DND-41 (cell line): Measurements from ENCODE around the gene LGR6.

Source experiments
- ATAC-seq: fragments of 200-7000 bp; cut with Tn5 transposase; 3 replicates; pipeline ENCODE4 v1.9.1; 2021; ENCODE audit warnings: low read depth; ENCODE audit not compliant: insufficient read depth
- DNase-seq: peaks from one replicate; pipeline ENCODE4 v3.0.0-alpha.2; 2020
- H2AFZ ChIP-seq: 2 replicates; pipeline ENCODE4 v1.6.0; 2012; ENCODE audit warnings: low read depth, low read length
- H3K27ac ChIP-seq: 2 replicates; pipeline ENCODE4 v1.5.1; 2012; ENCODE audit warnings: low read length, inconsistent platforms
- H3K27me3 ChIP-seq: fragments of 200-600 bp; sonication (generic); 2 replicates; pipeline ENCODE4 v1.6.0; 2012; ENCODE audit warnings: low read length, mild to moderate bottlenecking, inconsistent platforms; ENCODE audit not compliant: insufficient read depth, poor library complexity
- H3K36me3 ChIP-seq: 2 replicates; pipeline ENCODE4 v1.5.1; 2012; ENCODE audit warnings: low read length, inconsistent platforms; ENCODE audit not compliant: insufficient read depth
- H3K4me1 ChIP-seq: 2 replicates; pipeline ENCODE4 v1.5.1; 2012; ENCODE audit warnings: mild to moderate bottlenecking, low read length; ENCODE audit not compliant: insufficient read depth
- H3K4me2 ChIP-seq: 2 replicates; pipeline ENCODE4 v1.6.0; 2012; ENCODE audit warnings: mild to moderate bottlenecking, moderate library complexity, low read length, inconsistent platforms; ENCODE audit not compliant: insufficient read depth
- H3K4me3 ChIP-seq, 2 experiments: fragments of 200-600 bp in 1 of 2; shearing (Covaris generic) in 1 of 2; 2 replicates each; pipeline ENCODE4 v1.5.1; 2012 to 2016; ENCODE audit warnings: inconsistent platforms in 2 of 2, low read length in 2 of 2, mild to moderate bottlenecking in 2 of 2, low read depth in 1 of 2, moderate library complexity in 1 of 2
- H3K79me2 ChIP-seq: 2 replicates; pipeline ENCODE4 v1.6.0; 2012; ENCODE audit warnings: low read length, inconsistent platforms; ENCODE audit not compliant: insufficient read depth
- H3K9ac ChIP-seq: 2 replicates; pipeline ENCODE4 v1.6.0; 2012; ENCODE audit warnings: low read depth, mild to moderate bottlenecking, inconsistent platforms, low read length, moderate library complexity
- H3K9me3 ChIP-seq: 2 replicates; pipeline ENCODE4 v1.5.1; 2012; ENCODE audit warnings: low read length, moderate library complexity, mild to moderate bottlenecking, inconsistent platforms; ENCODE audit not compliant: insufficient read depth, severe bottlenecking
- H4K20me1 ChIP-seq: 2 replicates; pipeline ENCODE4 v1.6.0; 2012; ENCODE audit warnings: low read length; ENCODE audit not compliant: insufficient read depth
- EZH2 ChIP-seq: IDR thresholded peaks from 3 replicates; pipeline ENCODE4 v1.6.1; 2012; ENCODE audit warnings: borderline replicate concordance, low read depth, mild to moderate bottlenecking, moderate library complexity, low read length, inconsistent platforms; ENCODE audit not compliant: severe bottlenecking
- TF ChIP-seq, protein P1 (sequence below): IDR thresholded peaks from 2 replicates; pipeline ENCODE4 v1.5.1; 2012; ENCODE audit warnings: borderline replicate concordance, low read length, moderate library complexity, mild to moderate bottlenecking; ENCODE audit not compliant: poor library complexity, severe bottlenecking; ENCODE audit errors: extremely low read depth

Gene LGR6

DNA sequence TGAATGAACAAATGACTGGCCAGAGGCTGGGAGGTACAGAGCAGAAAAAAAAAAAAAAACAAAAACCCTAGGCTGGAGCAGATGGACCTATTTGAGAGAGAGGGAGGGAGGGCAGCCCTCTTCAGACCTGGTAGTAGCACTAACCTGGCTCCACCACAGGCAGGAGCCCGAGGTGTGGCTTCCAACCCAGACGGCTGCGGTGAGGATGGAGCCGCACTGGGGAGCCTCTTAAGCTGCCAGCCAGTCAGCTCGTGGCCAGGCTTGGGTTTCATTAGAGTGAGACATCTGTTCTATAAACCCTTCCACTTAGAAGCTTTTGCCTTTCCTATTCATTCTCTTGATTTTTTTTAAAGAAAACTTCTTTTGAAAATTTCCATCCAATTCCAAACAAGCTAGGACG is 16.8 kb downstream of the LGR6 start:
- Histone ChIP-seq H4K20me1 (no peaks in the 10 kb centered on the region), H2AFZ (no peak overlapping the region), H3K9ac (no peak overlapping the region), H3K4me2 (no peak overlapping the region), H3K36me3 (no peaks in the 10 kb centered on the region), H3K27me3 (peaks cover 17% of the 10 kb centered on the region), H3K4me1 (no peaks in the 10 kb centered on the region), H3K9me3 (no peaks in the 10 kb centered on the region), H3K79me2 (no peaks in the 10 kb centered on the region), H3K4me3 (no peak overlapping the region), H3K27ac (no peak overlapping the region)
- ATAC-seq (no peak), DNase-seq (no peak)
- no peak for TF ChIP-seq EZH2
- TF ChIP-seq, protein P1, sequence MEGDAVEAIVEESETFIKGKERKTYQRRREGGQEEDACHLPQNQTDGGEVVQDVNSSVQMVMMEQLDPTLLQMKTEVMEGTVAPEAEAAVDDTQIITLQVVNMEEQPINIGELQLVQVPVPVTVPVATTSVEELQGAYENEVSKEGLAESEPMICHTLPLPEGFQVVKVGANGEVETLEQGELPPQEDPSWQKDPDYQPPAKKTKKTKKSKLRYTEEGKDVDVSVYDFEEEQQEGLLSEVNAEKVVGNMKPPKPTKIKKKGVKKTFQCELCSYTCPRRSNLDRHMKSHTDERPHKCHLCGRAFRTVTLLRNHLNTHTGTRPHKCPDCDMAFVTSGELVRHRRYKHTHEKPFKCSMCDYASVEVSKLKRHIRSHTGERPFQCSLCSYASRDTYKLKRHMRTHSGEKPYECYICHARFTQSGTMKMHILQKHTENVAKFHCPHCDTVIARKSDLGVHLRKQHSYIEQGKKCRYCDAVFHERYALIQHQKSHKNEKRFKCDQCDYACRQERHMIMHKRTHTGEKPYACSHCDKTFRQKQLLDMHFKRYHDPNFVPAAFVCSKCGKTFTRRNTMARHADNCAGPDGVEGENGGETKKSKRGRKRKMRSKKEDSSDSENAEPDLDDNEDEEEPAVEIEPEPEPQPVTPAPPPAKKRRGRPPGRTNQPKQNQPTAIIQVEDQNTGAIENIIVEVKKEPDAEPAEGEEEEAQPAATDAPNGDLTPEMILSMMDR = no peak

DNA sequence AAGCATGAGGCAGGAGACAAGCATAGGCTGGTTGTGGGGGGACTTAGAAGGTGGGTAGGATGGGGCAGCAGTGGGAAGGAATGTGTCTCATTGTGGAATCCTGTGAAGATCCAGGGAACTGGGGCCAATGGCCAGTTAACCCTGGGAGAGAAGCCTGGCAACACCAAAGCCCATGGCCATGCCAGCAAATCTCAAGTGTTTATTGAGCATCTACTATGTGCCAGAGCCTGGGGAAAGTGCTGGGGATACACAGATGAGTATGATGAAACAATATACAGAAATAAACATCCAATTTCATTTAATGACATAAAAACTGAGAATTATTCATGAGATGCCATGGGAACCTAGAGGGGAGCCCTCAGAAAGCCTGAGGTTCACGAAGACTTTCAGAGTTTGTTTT is 17.4 kb downstream of the LGR6 start:
- ATAC-seq (no peak), DNase-seq (no peak)
- Histone ChIP-seq H3K9me3 (no peaks in the 10 kb centered on the region), H3K4me2 (no peak overlapping the region), H2AFZ (no peak overlapping the region), H3K27me3 (peaks cover 22% of the 10 kb centered on the region), H3K79me2 (no peaks in the 10 kb centered on the region), H3K4me3 (no peak overlapping the region), H3K9ac (no peak overlapping the region), H3K4me1 (no peaks in the 10 kb centered on the region), H3K36me3 (no peaks in the 10 kb centered on the region), H3K27ac (no peak overlapping the region), H4K20me1 (no peaks in the 10 kb centered on the region)
- TF ChIP-seq, protein P1 = no peak
- no peak for TF ChIP-seq EZH2

DNA sequence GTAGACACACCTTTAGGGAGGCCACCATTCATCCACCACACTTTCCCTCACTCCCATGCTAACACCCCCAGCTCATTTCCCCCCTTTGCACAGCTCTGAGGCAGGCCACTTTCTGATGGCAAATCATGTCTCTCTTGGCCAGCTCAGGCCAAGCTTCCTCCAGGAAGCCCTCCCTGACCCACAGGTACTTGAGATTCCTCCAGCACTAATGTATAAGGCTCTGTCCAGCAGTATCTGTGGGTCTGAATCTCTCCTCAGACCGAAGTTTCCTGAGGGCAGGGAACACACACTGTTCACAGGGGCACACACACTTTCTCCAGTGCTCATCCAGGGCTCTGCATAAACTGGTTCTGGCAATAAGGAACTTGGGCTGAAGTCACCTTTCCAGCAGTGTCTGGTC is 19.2 kb downstream of the LGR6 start:
- Histone ChIP-seq H3K9ac (no peak overlapping the region), H4K20me1 (no peaks in the 10 kb centered on the region), H3K27me3 (peaks cover 35% of the 10 kb centered on the region), H3K4me3 (no peak overlapping the region), H3K27ac (no peak overlapping the region), H2AFZ (no peak overlapping the region), H3K4me1 (no peaks in the 10 kb centered on the region), H3K4me2 (no peak overlapping the region), H3K36me3 (no peaks in the 10 kb centered on the region), H3K79me2 (no peaks in the 10 kb centered on the region), H3K9me3 (no peaks in the 10 kb centered on the region)
- ATAC-seq (no peak), DNase-seq (no peak)
- TF ChIP-seq EZH2 = no peak
- TF ChIP-seq, protein P1 = no peak

DNA sequence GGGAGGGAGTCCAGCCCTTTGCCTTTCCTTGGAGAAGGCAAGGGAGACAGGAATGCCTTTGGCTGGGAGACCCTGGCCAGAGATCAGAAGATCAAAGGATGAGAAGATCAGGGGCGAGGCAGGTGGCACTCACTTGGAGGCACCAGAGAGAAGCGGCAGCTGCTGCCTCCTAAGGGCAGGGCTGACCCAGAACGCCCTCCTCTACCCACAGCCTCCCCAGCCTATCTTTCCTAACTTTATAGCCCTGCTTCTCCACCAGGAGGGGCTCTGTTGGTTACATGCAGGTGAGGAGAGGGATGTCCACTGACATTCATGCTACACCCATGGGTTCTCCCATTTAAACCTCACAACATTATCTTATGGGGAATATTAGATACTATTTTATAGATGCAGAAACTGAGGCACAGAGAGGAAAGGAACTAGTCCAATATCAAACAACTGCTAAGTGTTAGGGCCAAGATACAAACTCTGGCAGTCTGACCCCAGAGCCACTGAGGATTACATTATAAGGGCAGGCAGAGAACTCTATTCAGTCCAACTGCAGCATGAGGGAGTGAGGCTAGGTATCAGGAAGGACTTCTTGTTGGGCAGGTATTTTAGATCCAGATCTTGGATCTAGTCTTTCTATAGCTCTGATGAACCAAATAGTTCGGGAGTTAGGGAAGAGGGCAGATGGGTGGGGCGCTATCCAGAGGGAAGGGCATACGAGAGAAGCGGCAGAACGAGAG is 19.9 kb downstream of the LGR6 start:
- Histone ChIP-seq H3K4me2 (no peak overlapping the region), H3K4me3 (no peak overlapping the region), H3K9me3 (no peaks in the 10 kb centered on the region), H3K79me2 (no peaks in the 10 kb centered on the region), H3K27me3 (peaks cover 37% of the 10 kb centered on the region), H3K4me1 (no peaks in the 10 kb centered on the region), H3K36me3 (no peaks in the 10 kb centered on the region), H2AFZ (no peak overlapping the region), H3K27ac (no peak overlapping the region), H3K9ac (no peak overlapping the region), H4K20me1 (no peaks in the 10 kb centered on the region)
- TF ChIP-seq, protein P1 = peak; percentile 27
- TF ChIP-seq EZH2 = no peak
- ATAC-seq = peak; percentile 58; the same call in 2 of the 3 replicates
- no peak for DNase-seq
